K562 (cell line): ENCODE data around the gene NAA40. TPM values are rescaled to one million over a fixed set of nuclear protein-coding genes. Genes with fewer than 3 reads are reported as not detected.

Source experiments
- BCL6 ChIP-seq: fragments of 250-450 bp; sonication (Bioruptor Pico); IDR thresholded peaks from 2 replicates; pipeline ENCODE4 v1.4.0; 2020
- C11orf30 ChIP-seq: fragments of 450-650 bp; IDR thresholded peaks from 2 replicates; pipeline ENCODE4 v1.6.1; 2016; ENCODE audit warnings: low read depth, mild to moderate bottlenecking
- CAMTA2 ChIP-seq: fragments of 250-450 bp; sonication (Bioruptor Pico); conservative IDR thresholded peaks from 2 replicates; pipeline ENCODE4 v1.5.1; 2022
- CREM ChIP-seq: IDR thresholded peaks from 2 replicates; pipeline ENCODE4 v1.6.1; 2014; ENCODE audit warnings: antibody characterized with exemption, low read depth
- FOS ChIP-seq: IDR thresholded peaks from 3 replicates; pipeline ENCODE4 v1.6.1; 2011; ENCODE audit not compliant: insufficient read length; ENCODE audit errors: extremely low read depth
- FUS ChIP-seq: fragments of 200-400 bp; formaldehyde crosslinking; optimal IDR thresholded peaks from 2 replicates; pipeline ENCODE3; 2017; ENCODE audit warnings: low read depth, low read length
- KAT7 ChIP-seq: sonication (generic); formaldehyde crosslinking; IDR thresholded peaks from 2 replicates; pipeline ENCODE4 v1.8.0; 2022; ENCODE audit warnings: missing genetic modification reagents, mild to moderate bottlenecking, borderline replicate concordance
- NR3C1 ChIP-seq: sonication (generic); formaldehyde crosslinking; IDR thresholded peaks from 2 replicates; pipeline ENCODE4 v1.8.1; 2022; ENCODE audit warnings: missing genetic modification reagents
- PHTF2 ChIP-seq: fragments of 250-450 bp; sonication (Bioruptor Pico); IDR thresholded peaks from 2 replicates; pipeline ENCODE4 v1.5.0; 2021; ENCODE audit warnings: mild to moderate bottlenecking
- POU5F1 ChIP-seq: fragments of 150-350 bp; IDR thresholded peaks from 2 replicates; pipeline ENCODE4 v1.6.1; 2014; ENCODE audit warnings: borderline replicate concordance, low read length, low read depth, mild to moderate bottlenecking; ENCODE audit not compliant: partially characterized antibody
- RBM22 ChIP-seq: fragments of 200-400 bp; formaldehyde crosslinking; IDR thresholded peaks from 2 replicates; pipeline ENCODE4 v1.6.1; 2018; ENCODE audit warnings: low read length, low read depth; ENCODE audit not compliant: poor library complexity, severe bottlenecking
- TEAD4 ChIP-seq, 2 experiments: sonication (generic) in 1 of 2; formaldehyde crosslinking in 1 of 2; IDR thresholded peaks; 2 replicates each; pipeline versions ENCODE4 v1.6.1 to v1.8.0; 2012 to 2022; ENCODE audit warnings: borderline replicate concordance in 1 of 2, inconsistent platforms in 1 of 2, low read length in 1 of 2, mild to moderate bottlenecking in 1 of 2, missing genetic modification reagents in 1 of 2
- ZC3H11A ChIP-seq: IDR thresholded peaks from 2 replicates; pipeline ENCODE4 v1.6.1; 2012; ENCODE audit warnings: low read depth, low read length, improper control_type of control experiment
- ZKSCAN1 ChIP-seq: fragments of 150-350 bp; IDR thresholded peaks from 2 replicates; pipeline ENCODE4 v1.6.1; 2016; ENCODE audit warnings: low read depth, low read length
- ZNF785 ChIP-seq: fragments of 250-450 bp; sonication (Bioruptor Pico); IDR thresholded peaks from 2 replicates; pipeline ENCODE4 v1.4.0; 2020; ENCODE audit warnings: mild to moderate bottlenecking
- polyA plus RNA-seq, 8 experiments: library from polyadenylated mRNA; depleted of rRNA in 4 of 8; stranded (reverse) in 5 of 8; unstranded in 3 of 8; fragments of >200 nt; fragmentation: Nextera tagmentation in 2 of 8; fragmentation: Illumina TruSeq in 1 of 8; extraction: Ambion mirVana in 2 of 8; extraction: Trizol in 1 of 8; gene quantifications; 2 replicates each; pipeline versions ENCODE4 v1.2.1 to v1.2.3, GENCODE V29; 2011 to 2014; ENCODE audit warnings: inconsistent platforms in 1 of 8, missing spikeins in 1 of 8
- total RNA-seq, 7 experiments: library from RNA; depleted of rRNA in 6 of 7; stranded (reverse); fragments of >200 nt in 6 of 7; fragmentation: Illumina TruSeq in 2 of 7; extraction: Trizol in 2 of 7; gene quantifications; 2 replicates each; pipeline versions ENCODE4 v1.2.1 to v1.2.3, GENCODE V29; 2011 to 2021; ENCODE audit warnings: low replicate concordance in 1 of 7
- TF ChIP-seq, protein P1 (sequence below): fragments of 450-650 bp; IDR thresholded peaks from 2 replicates; pipeline ENCODE4 v1.6.1; 2018; ENCODE audit not compliant: partially characterized antibody
- TF ChIP-seq, protein P2 (sequence below): fragments of 250-450 bp; sonication (Bioruptor Pico); IDR thresholded peaks from 2 replicates; pipeline ENCODE4 v1.8.0; 2021; ENCODE audit warnings: mild to moderate bottlenecking, moderate library complexity
- TF ChIP-seq, protein P3 (sequence below): fragments of 250-450 bp; sonication (Bioruptor Pico); IDR thresholded peaks from 2 replicates; pipeline ENCODE4 v1.8.0; 2021; ENCODE audit warnings: moderate library complexity, mild to moderate bottlenecking, inconsistent platforms
- TF ChIP-seq, protein P4 (sequence below): fragments of 450-650 bp; formaldehyde crosslinking; IDR thresholded peaks from 2 replicates; pipeline ENCODE4 v1.4.0; 2020; ENCODE audit warnings: mild to moderate bottlenecking, moderate library complexity

Gene NAA40
- total and polyA plus RNA-seq, 9 of the 15 experiments (the other 6 are each of a cell fraction or from before 2014, with no cell fraction given), result 6.2 to 39.0 (median 23.1) TPM

DNA sequence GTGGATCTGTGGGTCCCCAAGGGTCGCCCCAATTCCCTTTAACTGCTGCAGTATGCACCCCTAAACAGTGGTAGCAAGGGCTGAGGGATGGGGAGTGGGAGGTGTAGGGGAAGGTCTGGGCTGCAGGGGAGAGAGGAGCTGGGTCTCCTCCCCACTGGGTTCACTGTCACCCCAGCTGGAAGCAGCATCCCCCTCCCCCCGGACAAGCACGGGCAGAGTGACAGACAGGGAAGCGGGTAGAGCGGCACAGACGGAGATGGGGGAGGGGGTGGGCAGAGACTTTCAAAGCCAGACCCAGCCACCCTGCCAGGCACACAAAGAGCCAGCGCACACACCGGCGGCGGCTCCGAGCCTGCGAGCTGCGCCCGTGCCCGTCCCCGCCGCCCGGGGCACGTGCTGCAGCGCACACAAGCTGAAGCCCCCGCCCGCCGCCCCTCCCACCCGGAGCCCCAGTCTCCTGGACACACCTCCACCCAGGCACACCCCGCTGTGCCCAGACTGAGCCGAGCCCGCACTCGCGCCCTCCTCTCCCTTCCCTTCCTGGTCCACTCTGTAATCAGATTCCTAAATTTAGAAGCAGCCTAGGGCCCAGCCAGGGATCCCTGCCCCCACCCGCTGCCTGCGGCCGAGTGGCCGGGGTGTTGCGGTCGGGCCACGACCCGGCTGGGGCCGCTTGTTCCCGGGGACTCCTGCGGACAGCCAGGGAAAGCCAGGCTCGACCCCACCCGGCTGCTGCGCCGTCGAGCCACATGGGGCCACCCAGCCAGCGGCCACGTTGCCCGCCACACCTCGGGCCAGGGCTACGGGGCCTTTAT is 20.9 kb upstream of the NAA40 start (continued):
- TF ChIP-seq POU5F1 (no peak), PHTF2 (CRISPR knock-in tag) (no peak), C11orf30 (no peak), CAMTA2 (CRISPR knock-in tag) (no peak), CREM (0 out of 2 replicates have a peak, but pooled peaks have one; percentile 7), FOS (no peak), RBM22 (no peak), KAT7 (CRISPR knock-in tag) (no peak), FUS (no peak), ZC3H11A (no peak), ZNF785 (CRISPR knock-in tag) (no peak), ZKSCAN1 (0 out of 2 replicates have a peak, but pooled peaks have one; percentile 15), NR3C1 (no peak), TEAD4 (IDR thresholded peaks at IDR 0.05; ENCODE audit: low read length) (no peak), TEAD4 (CRISPR knock-in tag; IDR thresholded peaks at IDR 0.05; ENCODE audit: borderline replicate concordance) (no peak), BCL6 (CRISPR knock-in tag) (no peak)
- TF ChIP-seq, protein P1, sequence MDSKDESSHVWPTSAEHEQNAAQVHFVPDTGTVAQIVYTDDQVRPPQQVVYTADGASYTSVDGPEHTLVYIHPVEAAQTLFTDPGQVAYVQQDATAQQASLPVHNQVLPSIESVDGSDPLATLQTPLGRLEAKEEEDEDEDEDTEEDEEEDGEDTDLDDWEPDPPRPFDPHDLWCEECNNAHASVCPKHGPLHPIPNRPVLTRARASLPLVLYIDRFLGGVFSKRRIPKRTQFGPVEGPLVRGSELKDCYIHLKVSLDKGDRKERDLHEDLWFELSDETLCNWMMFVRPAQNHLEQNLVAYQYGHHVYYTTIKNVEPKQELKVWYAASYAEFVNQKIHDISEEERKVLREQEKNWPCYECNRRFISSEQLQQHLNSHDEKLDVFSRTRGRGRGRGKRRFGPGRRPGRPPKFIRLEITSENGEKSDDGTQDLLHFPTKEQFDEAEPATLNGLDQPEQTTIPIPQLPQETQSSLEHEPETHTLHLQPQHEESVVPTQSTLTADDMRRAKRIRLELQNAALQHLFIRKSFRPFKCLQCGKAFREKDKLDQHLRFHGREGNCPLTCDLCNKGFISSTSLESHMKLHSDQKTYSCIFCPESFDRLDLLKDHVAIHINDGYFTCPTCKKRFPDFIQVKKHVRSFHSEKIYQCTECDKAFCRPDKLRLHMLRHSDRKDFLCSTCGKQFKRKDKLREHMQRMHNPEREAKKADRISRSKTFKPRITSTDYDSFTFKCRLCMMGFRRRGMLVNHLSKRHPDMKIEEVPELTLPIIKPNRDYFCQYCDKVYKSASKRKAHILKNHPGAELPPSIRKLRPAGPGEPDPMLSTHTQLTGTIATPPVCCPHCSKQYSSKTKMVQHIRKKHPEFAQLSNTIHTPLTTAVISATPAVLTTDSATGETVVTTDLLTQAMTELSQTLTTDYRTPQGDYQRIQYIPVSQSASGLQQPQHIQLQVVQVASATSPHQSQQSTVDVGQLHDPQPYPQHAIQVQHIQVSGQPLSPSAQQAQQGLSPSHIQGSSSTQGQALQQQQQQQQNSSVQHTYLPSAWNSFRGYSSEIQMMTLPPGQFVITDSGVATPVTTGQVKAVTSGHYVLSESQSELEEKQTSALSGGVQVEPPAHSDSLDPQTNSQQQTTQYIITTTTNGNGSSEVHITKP, result no peak
- TF ChIP-seq, protein P2, sequence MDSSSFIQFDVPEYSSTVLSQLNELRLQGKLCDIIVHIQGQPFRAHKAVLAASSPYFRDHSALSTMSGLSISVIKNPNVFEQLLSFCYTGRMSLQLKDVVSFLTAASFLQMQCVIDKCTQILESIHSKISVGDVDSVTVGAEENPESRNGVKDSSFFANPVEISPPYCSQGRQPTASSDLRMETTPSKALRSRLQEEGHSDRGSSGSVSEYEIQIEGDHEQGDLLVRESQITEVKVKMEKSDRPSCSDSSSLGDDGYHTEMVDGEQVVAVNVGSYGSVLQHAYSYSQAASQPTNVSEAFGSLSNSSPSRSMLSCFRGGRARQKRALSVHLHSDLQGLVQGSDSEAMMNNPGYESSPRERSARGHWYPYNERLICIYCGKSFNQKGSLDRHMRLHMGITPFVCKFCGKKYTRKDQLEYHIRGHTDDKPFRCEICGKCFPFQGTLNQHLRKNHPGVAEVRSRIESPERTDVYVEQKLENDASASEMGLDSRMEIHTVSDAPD (CRISPR knock-in tag), result no peak
- TF ChIP-seq, protein P3, sequence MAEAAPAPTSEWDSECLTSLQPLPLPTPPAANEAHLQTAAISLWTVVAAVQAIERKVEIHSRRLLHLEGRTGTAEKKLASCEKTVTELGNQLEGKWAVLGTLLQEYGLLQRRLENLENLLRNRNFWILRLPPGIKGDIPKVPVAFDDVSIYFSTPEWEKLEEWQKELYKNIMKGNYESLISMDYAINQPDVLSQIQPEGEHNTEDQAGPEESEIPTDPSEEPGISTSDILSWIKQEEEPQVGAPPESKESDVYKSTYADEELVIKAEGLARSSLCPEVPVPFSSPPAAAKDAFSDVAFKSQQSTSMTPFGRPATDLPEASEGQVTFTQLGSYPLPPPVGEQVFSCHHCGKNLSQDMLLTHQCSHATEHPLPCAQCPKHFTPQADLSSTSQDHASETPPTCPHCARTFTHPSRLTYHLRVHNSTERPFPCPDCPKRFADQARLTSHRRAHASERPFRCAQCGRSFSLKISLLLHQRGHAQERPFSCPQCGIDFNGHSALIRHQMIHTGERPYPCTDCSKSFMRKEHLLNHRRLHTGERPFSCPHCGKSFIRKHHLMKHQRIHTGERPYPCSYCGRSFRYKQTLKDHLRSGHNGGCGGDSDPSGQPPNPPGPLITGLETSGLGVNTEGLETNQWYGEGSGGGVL, result no peak
- TF ChIP-seq, protein P4, sequence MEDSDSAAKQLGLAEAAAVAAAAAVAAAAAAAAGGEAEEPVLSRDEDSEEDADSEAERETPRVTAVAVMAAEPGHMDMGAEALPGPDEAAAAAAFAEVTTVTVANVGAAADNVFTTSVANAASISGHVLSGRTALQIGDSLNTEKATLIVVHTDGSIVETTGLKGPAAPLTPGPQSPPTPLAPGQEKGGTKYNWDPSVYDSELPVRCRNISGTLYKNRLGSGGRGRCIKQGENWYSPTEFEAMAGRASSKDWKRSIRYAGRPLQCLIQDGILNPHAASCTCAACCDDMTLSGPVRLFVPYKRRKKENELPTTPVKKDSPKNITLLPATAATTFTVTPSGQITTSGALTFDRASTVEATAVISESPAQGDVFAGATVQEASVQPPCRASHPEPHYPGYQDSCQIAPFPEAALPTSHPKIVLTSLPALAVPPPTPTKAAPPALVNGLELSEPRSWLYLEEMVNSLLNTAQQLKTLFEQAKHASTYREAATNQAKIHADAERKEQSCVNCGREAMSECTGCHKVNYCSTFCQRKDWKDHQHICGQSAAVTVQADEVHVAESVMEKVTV (CRISPR knock-in tag), result no peak
